ENCODE results near the gene MYL3. TPM values are rescaled to one million over a fixed set of nuclear protein-coding genes. Genes with fewer than 3 reads are reported as not detected.

MYL3 gene
- total RNA-seq, 5 donors from 2014 or later (not counting 1 experiment from before 2014, with no cell fraction given): not detected

DNA sequence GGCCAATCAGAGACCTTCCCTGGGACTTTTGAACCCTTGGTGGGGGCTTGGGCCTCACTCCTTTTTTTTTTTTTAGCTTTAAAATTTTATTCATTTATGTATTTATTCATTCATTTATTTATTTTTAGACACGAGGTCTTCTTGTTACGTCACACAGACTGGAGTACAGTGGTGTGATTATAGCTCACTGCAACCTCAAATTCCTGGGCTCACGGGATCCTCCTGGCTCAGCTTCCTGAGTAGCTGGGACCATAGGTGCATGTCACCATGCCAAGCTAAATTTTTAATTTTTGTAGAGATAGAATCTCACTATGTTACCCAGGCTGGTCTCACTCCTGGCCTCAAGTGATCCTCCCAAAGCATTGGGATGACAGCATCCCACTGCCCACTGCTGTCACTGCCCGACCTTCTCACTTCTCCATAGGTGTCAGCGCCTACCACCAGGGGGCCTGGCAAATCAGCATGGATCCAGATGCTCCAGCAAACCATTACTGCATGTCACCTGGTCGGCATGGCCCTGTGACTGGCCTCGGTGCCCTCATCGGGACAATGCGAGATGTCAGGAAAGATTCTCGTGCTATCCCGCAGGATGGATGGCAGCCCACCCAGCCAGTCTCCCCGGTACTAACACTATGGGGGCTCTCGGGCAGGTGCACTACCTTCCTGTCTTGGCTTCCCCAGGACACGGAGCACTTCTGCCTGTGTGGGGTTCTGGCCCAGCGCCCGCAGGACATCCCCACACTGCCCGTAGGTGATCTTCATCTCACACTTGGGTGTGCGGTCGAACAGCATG lies 3.0 kb downstream of the MYL3 start:
- H3K36me3 ChIP-seq (ENCODE audit: control insufficient read depth in 2 of 2, extremely low read depth in 1 of 2, insufficient read depth in 1 of 2, low read length in 1 of 2): no peaks in the 10 kb centered on the region
- DNase-seq: peak in 3 of 35 experiments; percentile 14 to 29 (median 21)
- H3K27ac Mint-ChIP-seq: no peak overlapping the region
- no peaks in the 10 kb centered on the region for H3K9me3 ChIP-seq
- H3K4me1 ChIP-seq (ENCODE audit: control insufficient read depth in 1 of 2, extremely low read depth in 1 of 2, insufficient read depth in 2 of 2, low read length in 2 of 2): no peaks in the 10 kb centered on the region
- H3K27me3 Mint-ChIP-seq: peaks cover 4 to 11% of the 10 kb centered on the region in 2 donors
- no peaks in the 10 kb centered on the region for H3K36me3 Mint-ChIP-seq
- WGBS (ENCODE audit: insufficient coverage): 84% methylated on average over 16 of the region's 19 CpGs
- H3K9me3 Mint-ChIP-seq: no peaks in the 10 kb centered on the region
- H3K27me3 ChIP-seq (replicated peaks in 1 of 2; ENCODE audit: control insufficient read depth in 2 of 2, extremely low read depth in 1 of 2, insufficient read depth in 2 of 2, low read length in 1 of 2): peaks cover 0 to 29% of the 10 kb centered on the region in 2 experiments
- ChIA-PET POLR2A (no interaction called here), CTCF (interaction anchor here in 1 of 2 donors (0.7 to 1.1 kb wide), 2 partner anchors 14 to 49 kb away, joined by 3 to 4 read pairs; no protein-coding TSS in a partner anchor)
- no peak for ATAC-seq (replicated peaks in 1 of 4)
- H3K27ac ChIP-seq (ENCODE audit: low read length): no peak overlapping the region
- no peak overlapping the region for H3K4me3 Mint-ChIP-seq
- H3K4me3 ChIP-seq (ENCODE audit: control insufficient read depth in 1 of 2, extremely low read depth in 1 of 2, low read length in 1 of 2): no peak overlapping the region
- no peaks in the 10 kb centered on the region for H3K4me1 Mint-ChIP-seq

DNA sequence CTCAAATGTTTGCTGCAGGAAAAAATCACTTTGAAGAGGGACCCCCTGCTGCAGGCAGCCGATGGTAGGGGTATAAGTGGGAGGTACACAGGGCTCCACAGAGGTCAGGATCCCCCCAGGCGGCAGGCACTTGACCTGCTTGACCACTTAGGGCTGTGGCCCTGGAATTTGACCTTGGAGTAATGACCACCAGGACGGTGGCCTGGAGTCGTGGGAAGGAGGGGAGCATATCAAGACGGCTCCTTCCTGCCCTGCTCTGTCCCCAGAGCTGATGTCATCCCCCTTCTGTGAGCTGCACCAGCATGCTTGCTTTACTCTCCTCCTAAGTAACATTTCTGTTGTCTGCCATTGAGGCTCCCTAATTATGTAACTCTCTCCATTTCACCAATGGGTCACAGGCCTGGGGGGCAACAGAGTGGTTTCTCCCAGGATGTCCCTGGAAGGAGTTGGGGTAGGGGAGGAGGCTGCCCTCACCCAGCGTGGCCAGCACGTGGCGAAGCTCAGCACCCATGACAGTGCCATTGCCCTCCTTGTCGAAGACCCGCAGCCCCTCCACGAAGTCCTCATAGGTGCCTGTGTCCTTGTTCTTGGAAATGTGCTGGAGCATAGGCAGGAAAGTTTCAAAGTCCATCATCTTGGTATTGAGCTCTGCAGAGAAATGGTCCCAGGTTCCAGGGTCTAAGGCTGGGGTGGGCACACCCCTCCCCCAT lies 4.1 kb downstream of the MYL3 start:
- Mint-ChIP-seq H3K27ac (no peak overlapping the region), H3K4me3 (no peak overlapping the region), H3K27me3 (peaks cover 4 to 11% of the 10 kb centered on the region in 2 donors), H3K36me3 (no peaks in the 10 kb centered on the region), H3K9me3 (no peaks in the 10 kb centered on the region), H3K4me1 (no peaks in the 10 kb centered on the region)
- ATAC-seq (replicated peaks in 1 of 4): no peak
- H3K4me1 ChIP-seq (ENCODE audit: control insufficient read depth in 1 of 2, extremely low read depth in 1 of 2, insufficient read depth in 2 of 2, low read length in 2 of 2): no peaks in the 10 kb centered on the region
- peak in 1 of 35 experiments; percentile 1 for DNase-seq
- H3K9me3 ChIP-seq: no peaks in the 10 kb centered on the region
- WGBS (ENCODE audit: insufficient coverage): 76% methylated on average over 11 of the region's 11 CpGs
- no peak overlapping the region for H3K27ac ChIP-seq (ENCODE audit: low read length)
- H3K4me3 ChIP-seq (ENCODE audit: control insufficient read depth in 1 of 2, extremely low read depth in 1 of 2, low read length in 1 of 2): no peak overlapping the region
- CTCF ChIA-PET: interaction anchor here in 1 of 2 donors (1.1 kb wide), 1 partner anchor 50 kb away, joined by 4 read pairs; no protein-coding TSS in a partner anchor
- peaks cover 0 to 25% of the 10 kb centered on the region in 2 experiments for H3K27me3 ChIP-seq (replicated peaks in 1 of 2; ENCODE audit: control insufficient read depth in 2 of 2, extremely low read depth in 1 of 2, insufficient read depth in 2 of 2, low read length in 1 of 2)
- POLR2A ChIA-PET: no interaction called here
- no peaks in the 10 kb centered on the region for H3K36me3 ChIP-seq (ENCODE audit: control insufficient read depth in 2 of 2, extremely low read depth in 1 of 2, insufficient read depth in 1 of 2, low read length in 1 of 2)

GRCh38 chr3:46858456-46858855 lies 4.8 kb downstream of the MYL3 start:
- WGBS (ENCODE audit: insufficient coverage): 85% methylated on average over 3 of the region's 6 CpGs
- POLR2A ChIA-PET: no interaction called here

DNA sequence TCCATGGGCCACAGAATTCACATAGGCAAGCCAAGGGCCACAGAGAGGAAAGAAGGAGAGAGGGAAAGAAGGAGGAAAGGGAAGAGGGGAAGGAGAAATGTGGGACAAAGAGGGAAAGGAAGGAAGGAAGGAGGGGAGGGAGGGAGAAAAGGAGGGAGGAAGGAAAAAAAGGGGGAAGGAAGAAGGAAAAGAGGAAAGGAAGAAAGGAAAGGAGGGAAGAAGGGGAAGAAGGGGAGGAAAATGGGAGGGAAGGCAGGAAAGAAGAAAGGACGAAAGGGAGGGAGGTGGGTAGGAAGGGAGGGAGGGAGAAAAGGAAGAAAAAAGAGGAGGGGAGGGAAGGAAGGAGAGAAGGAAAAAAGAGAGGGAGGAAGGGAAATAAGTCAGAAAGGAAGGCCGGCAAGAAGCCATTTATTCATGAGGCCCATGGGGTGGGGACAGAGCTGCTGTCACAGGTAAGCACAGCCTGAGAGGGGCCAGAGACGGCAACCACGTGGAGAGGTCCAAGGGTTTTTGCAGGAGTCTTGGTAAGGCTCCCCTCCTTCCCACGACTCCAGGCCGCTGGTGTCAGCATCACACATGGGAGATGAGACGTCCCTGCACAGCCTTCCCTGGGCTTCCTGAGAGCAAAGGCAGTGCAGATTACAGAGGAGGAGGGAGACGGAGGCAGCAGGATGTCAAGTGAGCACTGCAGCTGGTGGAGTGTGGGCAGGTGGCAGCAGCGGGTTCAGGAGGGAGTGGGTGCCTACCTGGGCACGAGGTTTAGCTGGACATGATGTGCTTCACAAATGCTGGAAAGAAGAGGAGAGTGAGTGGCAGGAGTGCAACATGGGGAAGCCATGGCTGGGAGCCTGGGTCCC lies 5.5 kb downstream of the MYL3 start:
- H3K9me3 ChIP-seq: no peaks in the 10 kb centered on the region
- H3K4me1 Mint-ChIP-seq: no peaks in the 10 kb centered on the region
- DNase-seq: peak in 1 of 35 experiments; percentile 0
- H3K27me3 Mint-ChIP-seq: peaks cover 4 to 11% of the 10 kb centered on the region in 2 donors
- no peaks in the 10 kb centered on the region for H3K36me3 Mint-ChIP-seq
- no peaks in the 10 kb centered on the region for H3K9me3 Mint-ChIP-seq
- no peak overlapping the region for H3K27ac ChIP-seq (ENCODE audit: low read length)
- no peak for ATAC-seq (replicated peaks in 1 of 4)
- 73% methylated on average over 6 of the region's 10 CpGs for whole genome bisulfite sequencing (ENCODE audit: insufficient coverage)
- no peak overlapping the region for H3K27ac Mint-ChIP-seq
- CTCF ChIA-PET: interaction anchor here in 1 of 2 donors (0.5 kb wide), 1 partner anchor 18 kb away, joined by 4 read pairs; no protein-coding TSS in a partner anchor
- H3K27me3 ChIP-seq (replicated peaks in 1 of 2; ENCODE audit: control insufficient read depth in 2 of 2, extremely low read depth in 1 of 2, insufficient read depth in 2 of 2, low read length in 1 of 2): peaks cover 0 to 25% of the 10 kb centered on the region in 2 experiments
- POLR2A ChIA-PET: no interaction called here
- no peaks in the 10 kb centered on the region for H3K36me3 ChIP-seq (ENCODE audit: control insufficient read depth in 2 of 2, extremely low read depth in 1 of 2, insufficient read depth in 1 of 2, low read length in 1 of 2)
- H3K4me3 Mint-ChIP-seq: no peak overlapping the region
- no peak overlapping the region for H3K4me3 ChIP-seq (ENCODE audit: control insufficient read depth in 1 of 2, extremely low read depth in 1 of 2, low read length in 1 of 2)
- H3K4me1 ChIP-seq (ENCODE audit: control insufficient read depth in 1 of 2, extremely low read depth in 1 of 2, insufficient read depth in 2 of 2, low read length in 2 of 2): no peaks in the 10 kb centered on the region

More at GRCh38 chr3:46858456-46858855, 4.8 kb downstream of the MYL3 start:
- Mint-ChIP-seq H3K4me3 (no peak overlapping the region), H3K27ac (no peak overlapping the region), H3K27me3 (peaks cover 4 to 11% of the 10 kb centered on the region in 2 donors), H3K4me1 (no peaks in the 10 kb centered on the region), H3K9me3 (no peaks in the 10 kb centered on the region), H3K36me3 (no peaks in the 10 kb centered on the region)
- peaks cover 0 to 25% of the 10 kb centered on the region in 2 experiments for H3K27me3 ChIP-seq (replicated peaks in 1 of 2; ENCODE audit: control insufficient read depth in 2 of 2, extremely low read depth in 1 of 2, insufficient read depth in 2 of 2, low read length in 1 of 2)
- CTCF ChIA-PET: no interaction called here
- H3K27ac ChIP-seq (ENCODE audit: low read length): no peak overlapping the region
- ATAC-seq (replicated peaks in 1 of 4) (no peak), DNase-seq (peak in 1 of 35 experiments; percentile 0)
- no peaks in the 10 kb centered on the region for H3K4me1 ChIP-seq (ENCODE audit: control insufficient read depth in 1 of 2, extremely low read depth in 1 of 2, insufficient read depth in 2 of 2, low read length in 2 of 2)
- H3K36me3 ChIP-seq (ENCODE audit: control insufficient read depth in 2 of 2, extremely low read depth in 1 of 2, insufficient read depth in 1 of 2, low read length in 1 of 2): no peaks in the 10 kb centered on the region
- no peaks in the 10 kb centered on the region for H3K9me3 ChIP-seq
- H3K4me3 ChIP-seq (ENCODE audit: control insufficient read depth in 1 of 2, extremely low read depth in 1 of 2, low read length in 1 of 2): no peak overlapping the region

- H3K27ac Mint-ChIP-seq: no peak overlapping the region
- peaks cover 4 to 11% of the 10 kb centered on the region in 2 donors for H3K27me3 Mint-ChIP-seq
- peaks cover 0 to 25% of the 10 kb centered on the region in 2 experiments for H3K27me3 ChIP-seq (replicated peaks in 1 of 2; ENCODE audit: control insufficient read depth in 2 of 2, extremely low read depth in 1 of 2, insufficient read depth in 2 of 2, low read length in 1 of 2)
- H3K36me3 Mint-ChIP-seq: no peaks in the 10 kb centered on the region
- H3K36me3 ChIP-seq (ENCODE audit: control insufficient read depth in 2 of 2, extremely low read depth in 1 of 2, insufficient read depth in 1 of 2, low read length in 1 of 2): no peaks in the 10 kb centered on the region
- ATAC-seq (replicated peaks in 1 of 4) (no peak), DNase-seq (peak in 1 of 35 experiments; percentile 1)
- H3K4me1 ChIP-seq (ENCODE audit: control insufficient read depth in 1 of 2, extremely low read depth in 1 of 2, insufficient read depth in 2 of 2, low read length in 2 of 2): no peaks in the 10 kb centered on the region
- no peaks in the 10 kb centered on the region for H3K4me1 Mint-ChIP-seq
- H3K27ac ChIP-seq (ENCODE audit: low read length): no peak overlapping the region
- H3K9me3 ChIP-seq: no peaks in the 10 kb centered on the region
- no peak overlapping the region for H3K4me3 ChIP-seq (ENCODE audit: control insufficient read depth in 1 of 2, extremely low read depth in 1 of 2, low read length in 1 of 2)
- H3K4me3 Mint-ChIP-seq: no peak overlapping the region
- WGBS (ENCODE audit: insufficient coverage): 86% methylated on average over 15 of the region's 17 CpGs
- ChIA-PET CTCF (interaction anchor here in 1 of 2 donors (0.5 kb wide), 1 partner anchor 17 kb away, joined by 4 read pairs; no protein-coding TSS in a partner anchor), POLR2A (no interaction called here)
- H3K9me3 Mint-ChIP-seq: no peaks in the 10 kb centered on the region
Observed at GRCh38 chr3:46856576-46857471, 6.4 kb downstream of the MYL3 start.

Measured in T-cell (primary cell).